Mesothelial cell of epicardium (in vitro differentiated cells): ENCODE measurements around the gene KLHL6. TPM values are rescaled to one million over a fixed set of nuclear protein-coding genes. Genes with fewer than 3 reads are reported as not detected.
"Not testable (repeated sequence)": the region's sequence is repeated elsewhere in the genome, so short reads cannot be mapped to it uniquely, and the experiment has no call there.

Source experiments
- DNase-seq, 2 experiments: peaks; one replicate each; pipeline ENCODE4 v3.0.0; 2021; ENCODE audit warnings: low spot score in 2 of 2; ENCODE audit not compliant: unreplicated experiment in 2 of 2
- H3K27ac Mint-ChIP-seq: 2 replicates; pipeline ENCODE4 v1.8.0; 2021; ENCODE audit warnings: mixed read lengths
- H3K27me3 Mint-ChIP-seq: 2 replicates; pipeline ENCODE4 v1.8.0; 2021; ENCODE audit warnings: low read depth, mixed read lengths
- H3K36me3 Mint-ChIP-seq: 2 replicates; pipeline ENCODE4 v1.8.0; 2021; ENCODE audit warnings: mixed read lengths
- H3K4me1 Mint-ChIP-seq: 2 replicates; pipeline ENCODE4 v1.8.0; 2021; ENCODE audit warnings: mixed read lengths
- H3K4me3 Mint-ChIP-seq: 2 replicates; pipeline ENCODE4 v1.8.0; 2021; ENCODE audit warnings: mild to moderate bottlenecking, moderate library complexity, mixed read lengths
- H3K9me3 Mint-ChIP-seq: 2 replicates; pipeline ENCODE4 v1.8.0; 2021; ENCODE audit warnings: mixed read lengths
- CTCF ChIP-seq: fragments of 200-600 bp; sonication (generic); IDR thresholded peaks from one replicate; pipeline ENCODE4 v1.5.0; 2021; ENCODE audit warnings: antibody characterized with exemption; ENCODE audit not compliant: unreplicated experiment
- total RNA-seq: library from RNA; stranded (reverse); gene quantifications from 3 replicates; pipeline ENCODE4 v1.2.1, GENCODE V29; 2021

Gene KLHL6
- total RNA-seq, 1 donor from 2014 or later: 0.07 TPM

- no peaks in the 10 kb centered on the region for H3K36me3 Mint-ChIP-seq
- no peak for DNase-seq
- H3K27ac Mint-ChIP-seq: no peak overlapping the region
- H3K9me3 Mint-ChIP-seq: no peaks in the 10 kb centered on the region
- TF ChIP-seq CTCF: no peak
- no peak overlapping the region for H3K4me3 Mint-ChIP-seq
- H3K27me3 Mint-ChIP-seq: peaks cover 30% of the 10 kb centered on the region
- H3K4me1 Mint-ChIP-seq: peaks cover 9% of the 10 kb centered on the region
Measured at GRCh38 chr3:183577346-183577745, 21.8 kb upstream of the KLHL6 start.

- H3K27ac Mint-ChIP-seq: no peak overlapping the region
- DNase-seq: no peak
- H3K36me3 Mint-ChIP-seq: no peaks in the 10 kb centered on the region
- peaks cover 30% of the 10 kb centered on the region for H3K27me3 Mint-ChIP-seq
- no peak for TF ChIP-seq CTCF
- H3K9me3 Mint-ChIP-seq: no peaks in the 10 kb centered on the region
- H3K4me3 Mint-ChIP-seq: no peak overlapping the region
- peaks cover 9% of the 10 kb centered on the region for H3K4me1 Mint-ChIP-seq
Measured at GRCh38 chr3:183576487-183577107, 21.1 kb upstream of the KLHL6 start.

GRCh38 chr3:183572935-183573334 is 17.4 kb upstream of the KLHL6 start:
- no peak for TF ChIP-seq CTCF
- no peak overlapping the region for H3K27ac Mint-ChIP-seq
- H3K4me1 Mint-ChIP-seq: no peaks in the 10 kb centered on the region
- no peaks in the 10 kb centered on the region for H3K36me3 Mint-ChIP-seq
- DNase-seq: no peak
- H3K9me3 Mint-ChIP-seq: no peaks in the 10 kb centered on the region
- no peak overlapping the region for H3K4me3 Mint-ChIP-seq
- peaks cover 15% of the 10 kb centered on the region for H3K27me3 Mint-ChIP-seq

- not testable (repeated sequence) for H3K36me3 Mint-ChIP-seq, H3K27me3 Mint-ChIP-seq, H3K27ac Mint-ChIP-seq, H3K9me3 Mint-ChIP-seq, H3K4me1 Mint-ChIP-seq, DNase-seq, H3K4me3 Mint-ChIP-seq
Measured at GRCh38 chr3:183570191-183570590, 14.7 kb upstream of the KLHL6 start.

GRCh38 chr3:183566880-183567279 is 11.4 kb upstream of the KLHL6 start:
- Mint-ChIP-seq H3K9me3 (no peaks in the 10 kb centered on the region), H3K36me3 (no peaks in the 10 kb centered on the region), H3K27me3 (peaks cover 3% of the 10 kb centered on the region), H3K27ac (no peak overlapping the region), H3K4me3 (no peak overlapping the region), H3K4me1 (no peaks in the 10 kb centered on the region)
- DNase-seq: no peak
- TF ChIP-seq CTCF: no peak

GRCh38 chr3:183564046-183564445 is 8.5 kb upstream of the KLHL6 start:
- no peak for DNase-seq
- Mint-ChIP-seq H3K4me3 (no peak overlapping the region), H3K27ac (no peak overlapping the region), H3K4me1 (no peaks in the 10 kb centered on the region), H3K27me3 (no peaks in the 10 kb centered on the region), H3K36me3 (no peaks in the 10 kb centered on the region), H3K9me3 (no peaks in the 10 kb centered on the region)
- TF ChIP-seq CTCF: no peak
